GM12864 (cell line): ENCODE measurements around the gene PCDHGB6.
"Not testable (repeated sequence)": the region's sequence is repeated elsewhere in the genome, so short reads cannot be mapped to it uniquely, and the experiment has no call there.

Experiments used
- DNase-seq: peaks from one replicate; pipeline ENCODE4 v3.0.0-alpha.2; 2011; ENCODE audit warnings: low read depth
- H3K4me3 ChIP-seq: 2 replicates; pipeline ENCODE4 v1.5.1; 2011; ENCODE audit warnings: mild to moderate bottlenecking, low read depth, low read length, control low read depth
- TF ChIP-seq, protein P1 (sequence below): IDR thresholded peaks from 2 replicates; pipeline ENCODE4 v1.5.1; 2011; ENCODE audit warnings: low read depth, mild to moderate bottlenecking, moderate library complexity, low read length, control low read depth, inconsistent platforms; ENCODE audit errors: missing control alignments

Gene PCDHGB6

GRCh38 chr5:141430332-141431113 is 22.7 kb downstream of the PCDHGB6 start, which contains the start of gene PCDHGA12:
Gene PCDHGA12, plus strand, starts transcription at chr5:141430507. Its CDS starts 253 bp downstream, at chr5:141430760.
- peak; percentile 72 for DNase-seq

GRCh38 chr5:141431286-141431685 is 23.5 kb downstream of the PCDHGB6 start:
- H3K4me3 ChIP-seq: peak overlapping the region; percentile 64
- TF ChIP-seq, protein P1, sequence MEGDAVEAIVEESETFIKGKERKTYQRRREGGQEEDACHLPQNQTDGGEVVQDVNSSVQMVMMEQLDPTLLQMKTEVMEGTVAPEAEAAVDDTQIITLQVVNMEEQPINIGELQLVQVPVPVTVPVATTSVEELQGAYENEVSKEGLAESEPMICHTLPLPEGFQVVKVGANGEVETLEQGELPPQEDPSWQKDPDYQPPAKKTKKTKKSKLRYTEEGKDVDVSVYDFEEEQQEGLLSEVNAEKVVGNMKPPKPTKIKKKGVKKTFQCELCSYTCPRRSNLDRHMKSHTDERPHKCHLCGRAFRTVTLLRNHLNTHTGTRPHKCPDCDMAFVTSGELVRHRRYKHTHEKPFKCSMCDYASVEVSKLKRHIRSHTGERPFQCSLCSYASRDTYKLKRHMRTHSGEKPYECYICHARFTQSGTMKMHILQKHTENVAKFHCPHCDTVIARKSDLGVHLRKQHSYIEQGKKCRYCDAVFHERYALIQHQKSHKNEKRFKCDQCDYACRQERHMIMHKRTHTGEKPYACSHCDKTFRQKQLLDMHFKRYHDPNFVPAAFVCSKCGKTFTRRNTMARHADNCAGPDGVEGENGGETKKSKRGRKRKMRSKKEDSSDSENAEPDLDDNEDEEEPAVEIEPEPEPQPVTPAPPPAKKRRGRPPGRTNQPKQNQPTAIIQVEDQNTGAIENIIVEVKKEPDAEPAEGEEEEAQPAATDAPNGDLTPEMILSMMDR: no peak
- no peak for DNase-seq

More at GRCh38 chr5:141430332-141431113, 22.7 kb downstream of the PCDHGB6 start, which contains the start of gene PCDHGA12:
- TF ChIP-seq, protein P1: peak; percentile 76
- peak within 1 kb of the TSS; percentile 64 for H3K4me3 ChIP-seq

- not testable (repeated sequence) for DNase-seq, H3K4me3 ChIP-seq
Observed at GRCh38 chr5:141432308-141432707, 24.5 kb downstream of the PCDHGB6 start.

GRCh38 chr5:141432726-141433125 is 24.9 kb downstream of the PCDHGB6 start:
- not testable (repeated sequence) for H3K4me3 ChIP-seq, DNase-seq

DNA sequence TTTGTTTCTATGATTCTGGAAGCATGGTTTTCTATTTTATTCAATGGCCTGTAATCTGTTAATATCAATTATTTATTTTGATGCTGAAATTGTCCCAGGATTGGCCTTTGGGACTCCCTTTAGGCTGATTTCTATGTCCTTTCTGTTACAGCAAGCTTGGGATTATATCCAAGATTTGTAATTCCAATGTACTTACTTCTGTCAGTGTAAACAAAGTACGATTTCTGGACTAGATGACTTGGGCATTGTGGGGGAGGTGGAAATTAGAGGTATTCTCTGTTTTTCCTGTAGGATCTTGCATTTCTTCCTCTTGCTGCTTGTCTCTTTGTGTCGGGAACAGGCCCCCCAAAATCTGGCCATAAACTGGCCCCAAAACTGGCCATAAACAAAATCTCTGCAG is 26.2 kb downstream of the PCDHGB6 start:
- DNase-seq: no peak
- H3K4me3 ChIP-seq: no peak overlapping the region

GRCh38 chr5:141437221-141437620 is 29.4 kb downstream of the PCDHGB6 start:
- no peak overlapping the region for H3K4me3 ChIP-seq
- TF ChIP-seq, protein P1: no peak
- DNase-seq: no peak

More for the DNA sequence above, 26.2 kb downstream of the PCDHGB6 start:
- TF ChIP-seq, protein P1: no peak

GRCh38 chr5:141439411-141440141 is 31.8 kb downstream of the PCDHGB6 start:
- no peak for DNase-seq
- TF ChIP-seq, protein P1: no peak
- H3K4me3 ChIP-seq: no peak overlapping the region

GRCh38 chr5:141440341-141440740 is 32.5 kb downstream of the PCDHGB6 start:
- no peak overlapping the region for H3K4me3 ChIP-seq
- TF ChIP-seq, protein P1: no peak
- no peak for DNase-seq
